Activated CD8-positive, alpha-beta memory T cell treated with anti-CD3 and anti-CD28 coated beads, Interleukin-2, amount 50 U/mL, for 24 hours (primary cell): ENCODE results near the gene PSG5.
"Not testable (repeated sequence)": the region's sequence is repeated elsewhere in the genome, so short reads cannot be mapped to it uniquely, and the experiment has no call there.

Source experiments
- DNase-seq: peaks from one replicate; pipeline ENCODE4 v3.0.0-alpha.2; 2020; ENCODE audit errors: extremely low read depth

Gene PSG5

GRCh38 chr19:43186311-43186935 lies at the start of gene PSG5:
Gene PSG5 (minus strand): TSS chr19:43186536. CDS start chr19:43186405, 131 bp downstream.
- DNase-seq: not testable (repeated sequence)

- not testable (repeated sequence) for DNase-seq
These were observed 49.4 kb upstream of the PSG5 start for GRCh38 chr19:43235686-43236085.

- DNase-seq: no peak
These were observed 43.0 kb upstream of the PSG5 start for GRCh38 chr19:43229315-43229714.

GRCh38 chr19:43228730-43229129 lies 42.4 kb upstream of the PSG5 start:
- DNase-seq: not testable (repeated sequence)

- not testable (repeated sequence) for DNase-seq
These were observed 40.6 kb upstream of the PSG5 start for GRCh38 chr19:43226986-43227385.

- no peak for DNase-seq
These were observed 38.5 kb upstream of the PSG5 start for GRCh38 chr19:43224855-43225253.

GRCh38 chr19:43224201-43224854 lies 38.0 kb upstream of the PSG5 start:
- DNase-seq: not testable (repeated sequence)

- not testable (repeated sequence) for DNase-seq
These were observed 35.6 kb upstream of the PSG5 start for GRCh38 chr19:43221891-43222290.

- DNase-seq: not testable (repeated sequence)
These were observed 32.8 kb upstream of the PSG5 start for GRCh38 chr19:43219136-43219535.

- DNase-seq: not testable (repeated sequence)
These were observed 29.5 kb upstream of the PSG5 start for GRCh38 chr19:43215881-43216280.

GRCh38 chr19:43207991-43208390 lies 21.7 kb upstream of the PSG5 start:
- no peak for DNase-seq

GRCh38 chr19:43207174-43207573 lies 20.8 kb upstream of the PSG5 start:
- DNase-seq: not testable (repeated sequence)

GRCh38 chr19:43205471-43206105 lies 19.3 kb upstream of the PSG5 start, which contains the start of gene PSG4:
Gene PSG4 (minus strand): TSS chr19:43205638. CDS start chr19:43205536, 102 bp downstream.
- DNase-seq: not testable (repeated sequence)

- DNase-seq: not testable (repeated sequence)
These were observed 17.3 kb upstream of the PSG5 start for GRCh38 chr19:43203611-43204010.

- not testable (repeated sequence) for DNase-seq
These were observed 15.6 kb upstream of the PSG5 start for GRCh38 chr19:43201891-43202290.

GRCh38 chr19:43201337-43201801 lies 15.0 kb upstream of the PSG5 start:
- DNase-seq: not testable (repeated sequence)

- DNase-seq: not testable (repeated sequence)
These were observed 12.5 kb upstream of the PSG5 start for GRCh38 chr19:43198686-43199419.

- DNase-seq: not testable (repeated sequence)
These were observed 11.5 kb upstream of the PSG5 start for GRCh38 chr19:43197666-43198397.

- not testable (repeated sequence) for DNase-seq
These were observed 8.1 kb upstream of the PSG5 start for GRCh38 chr19:43194397-43194796.

GRCh38 chr19:43192381-43193155 lies 6.2 kb upstream of the PSG5 start:
- not testable (repeated sequence) for DNase-seq
